Stimulated activated CD4-positive, alpha-beta T cell treated with anti-CD3 and anti-CD28 coated beads, Interleukin-2, amount 100 ng/mL, for 48 hours (primary cell): ENCODE data around the gene SNX11.

Experiments used
- DNase-seq, 2 donors: peaks; one replicate each; pipeline ENCODE4 v3.0.0-alpha.2; 2020

Gene SNX11

DNA sequence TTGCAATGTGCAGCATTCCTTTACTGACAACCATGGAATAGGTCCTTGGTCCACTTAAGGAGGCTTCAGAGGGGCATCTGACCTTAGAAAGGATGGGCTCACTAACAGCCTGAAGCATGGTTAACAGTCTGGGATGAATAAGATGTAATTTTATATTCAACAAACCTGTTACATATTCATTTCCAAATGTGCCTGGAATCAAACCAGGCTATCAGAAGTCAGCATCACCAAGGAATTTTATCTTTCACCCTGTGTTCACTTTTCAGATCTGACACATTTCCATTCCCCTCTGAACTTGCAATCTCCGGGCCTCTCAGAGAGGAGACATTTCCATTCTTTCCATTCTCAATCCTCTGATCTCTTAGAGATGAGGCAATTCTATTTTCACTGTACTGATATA is 62.4 kb downstream of the SNX11 start:
- no peak for DNase-seq
